Mucosa of stomach (tissue), 1 donor: ENCODE data around the gene HOXD3.
A peak's percentile ranks its signal among the peaks of the same experiment; 100 is the strongest.

ENCODE experiments used
- H3K27me3 ChIP-seq: one replicate; pipeline ENCODE4 v1.7.0; 2013; ENCODE audit warnings: mild to moderate bottlenecking, low read length; ENCODE audit not compliant: control insufficient read depth, insufficient read depth
- H3K36me3 ChIP-seq: one replicate; pipeline ENCODE4 v1.7.0; 2013; ENCODE audit warnings: low read length; ENCODE audit not compliant: control insufficient read depth, insufficient read depth
- H3K4me1 ChIP-seq: one replicate; pipeline ENCODE4 v1.7.0; 2013; ENCODE audit warnings: mild to moderate bottlenecking, low read length; ENCODE audit not compliant: control insufficient read depth, insufficient read depth
- H3K4me3 ChIP-seq: one replicate; pipeline ENCODE4 v1.7.0; 2013; ENCODE audit warnings: low read length
- H3K9ac ChIP-seq: one replicate; pipeline ENCODE4 v1.7.0; 2013; ENCODE audit warnings: mild to moderate bottlenecking, low read length, moderate library complexity
- H3K9me3 ChIP-seq: one replicate; pipeline ENCODE4 v1.7.0; 2013; ENCODE audit warnings: mild to moderate bottlenecking, low read length, moderate library complexity; ENCODE audit not compliant: control insufficient read depth
- donor health status: Pancreatic carcinoma.

The HOXD3 gene

DNA sequence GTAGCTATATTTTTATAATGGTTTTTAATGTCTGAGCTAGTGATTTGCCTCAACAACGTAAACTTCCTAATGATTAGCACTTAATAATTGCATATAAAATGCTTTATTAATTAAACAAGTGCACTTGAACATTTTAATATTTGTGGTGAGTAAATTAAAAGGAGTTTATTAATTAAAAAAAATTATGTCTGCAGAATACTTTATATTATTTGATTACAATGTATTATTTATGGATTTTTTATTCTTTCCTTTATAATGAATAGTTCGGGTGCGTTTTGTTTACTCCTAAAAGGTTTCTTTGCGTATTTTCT, 25.3 kb upstream of the HOXD3 start:
- Histone ChIP-seq H3K9ac (no peak overlapping the region), H3K27me3 (peaks cover 98% of the 10 kb centered on the region), H3K9me3 (no peaks in the 10 kb centered on the region), H3K36me3 (no peaks in the 10 kb centered on the region), H3K4me1 (peaks cover 1% of the 10 kb centered on the region), H3K4me3 (no peak overlapping the region)

DNA sequence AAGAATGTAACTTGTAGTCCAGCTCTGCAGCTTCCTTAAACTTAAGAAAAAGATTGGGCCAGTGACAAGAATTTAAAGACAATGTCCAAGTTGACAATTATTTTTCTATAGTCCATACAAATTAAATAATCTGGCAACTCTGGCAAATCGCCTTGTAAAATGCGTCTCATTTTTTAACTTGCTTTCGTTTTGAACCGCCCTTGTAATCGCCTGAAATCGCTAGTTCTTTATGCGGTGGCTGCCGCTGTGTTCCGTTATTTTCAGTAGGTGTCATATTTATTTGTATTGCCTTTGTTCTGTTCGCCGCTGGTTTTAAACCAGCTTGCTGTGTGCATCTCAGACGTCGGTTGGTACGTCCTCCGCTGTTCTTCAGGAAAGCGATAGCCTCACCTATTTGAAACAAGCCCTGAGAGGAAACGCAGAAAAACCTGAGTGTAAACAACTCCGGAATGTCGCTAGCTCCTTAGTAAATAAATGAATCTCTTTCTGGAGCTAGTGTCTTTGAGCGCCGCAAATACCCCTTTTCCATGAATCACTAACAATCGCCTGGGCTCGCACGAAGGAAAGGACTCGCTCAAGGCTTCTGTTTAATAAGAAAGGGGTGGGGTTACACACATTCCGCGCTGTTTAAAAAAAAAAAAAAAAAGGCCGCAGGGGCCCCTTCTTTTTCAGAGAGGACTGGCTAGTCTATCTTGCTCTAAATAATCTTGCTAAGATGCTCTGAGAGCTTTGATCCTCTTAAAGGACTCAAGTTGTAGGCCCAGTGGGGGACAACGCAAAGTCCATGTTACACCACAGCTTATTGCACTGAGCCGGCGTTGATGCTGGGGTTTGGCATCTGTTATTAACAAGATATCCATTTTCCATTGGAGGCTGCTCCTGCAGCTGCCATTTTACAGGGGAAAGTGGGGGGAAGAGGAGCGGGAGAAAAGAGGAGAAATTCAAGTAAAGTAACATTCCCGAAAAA, 24.6 kb upstream of the HOXD3 start:
- no peaks in the 10 kb centered on the region for H3K36me3 ChIP-seq
- H3K4me3 ChIP-seq: no peak overlapping the region
- H3K9me3 ChIP-seq: no peaks in the 10 kb centered on the region
- peaks cover 5% of the 10 kb centered on the region for H3K4me1 ChIP-seq
- peaks cover 98% of the 10 kb centered on the region for H3K27me3 ChIP-seq
- H3K9ac ChIP-seq: no peak overlapping the region

DNA sequence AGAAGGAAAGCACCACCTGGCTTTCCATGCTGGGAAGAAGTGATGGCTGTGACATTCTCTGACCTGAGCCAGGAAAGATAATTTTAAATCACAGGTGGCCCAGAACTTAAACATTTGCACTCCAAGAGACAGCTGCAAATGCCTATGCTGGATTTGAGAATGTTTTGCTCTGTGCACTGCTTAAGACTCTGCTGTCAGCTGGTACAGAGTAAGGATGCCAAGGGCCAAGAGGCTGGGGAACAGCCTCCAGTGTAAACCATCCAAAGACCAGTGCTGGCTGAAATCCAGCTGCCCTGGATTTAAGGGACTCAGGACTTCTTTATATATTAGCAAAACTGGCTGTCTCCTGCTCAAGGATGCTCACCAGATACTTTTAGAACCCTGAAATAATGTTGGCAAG, 23.7 kb upstream of the HOXD3 start:
- Histone ChIP-seq H3K27me3 (peaks cover 98% of the 10 kb centered on the region), H3K9ac (no peak overlapping the region), H3K4me3 (no peak overlapping the region), H3K9me3 (no peaks in the 10 kb centered on the region), H3K36me3 (no peaks in the 10 kb centered on the region), H3K4me1 (peaks cover 5% of the 10 kb centered on the region)

DNA sequence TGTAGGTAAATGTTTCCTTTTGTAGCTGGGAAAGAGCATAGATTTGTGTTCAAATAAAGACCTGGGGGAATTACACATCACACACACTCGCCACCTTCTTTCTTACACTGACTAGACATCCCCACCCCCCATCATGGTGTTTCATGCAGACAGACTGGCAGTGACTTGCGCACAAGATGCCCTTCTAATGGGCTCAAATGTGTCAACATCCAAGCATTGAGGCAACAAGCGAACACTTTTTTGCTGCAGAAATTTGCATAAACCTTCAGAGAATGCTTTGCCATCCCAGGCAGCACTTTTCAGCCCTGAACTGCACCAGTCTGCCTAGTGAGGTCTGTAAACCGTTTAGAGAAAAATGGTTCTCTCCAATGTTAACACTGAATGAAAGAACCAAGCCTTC, 23.1 kb upstream of the HOXD3 start:
- Histone ChIP-seq H3K9me3 (no peaks in the 10 kb centered on the region), H3K27me3 (peaks cover 98% of the 10 kb centered on the region), H3K36me3 (no peaks in the 10 kb centered on the region), H3K4me1 (peaks cover 5% of the 10 kb centered on the region), H3K4me3 (no peak overlapping the region), H3K9ac (no peak overlapping the region)

DNA sequence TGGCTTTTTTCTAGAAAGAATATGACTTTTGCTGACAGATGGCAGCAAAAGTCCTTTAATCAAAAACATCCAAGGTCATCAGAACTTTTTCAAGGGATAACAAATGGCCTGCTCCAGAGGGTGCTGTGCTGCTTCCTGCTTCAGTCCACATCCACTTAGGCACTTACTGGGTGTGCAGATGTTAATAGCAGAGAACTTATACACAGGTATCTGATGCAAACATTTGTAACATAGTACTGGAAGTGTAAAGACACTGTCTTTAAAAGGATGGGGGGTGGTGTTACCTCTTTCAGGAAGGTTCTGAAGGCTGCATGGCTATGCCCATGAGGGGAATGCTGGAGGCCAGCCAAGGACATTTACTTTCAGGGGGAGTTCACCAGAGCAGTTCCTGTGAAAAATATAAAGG, 22.1 kb upstream of the HOXD3 start:
- no peaks in the 10 kb centered on the region for H3K36me3 ChIP-seq
- no peaks in the 10 kb centered on the region for H3K9me3 ChIP-seq
- H3K9ac ChIP-seq: no peak overlapping the region
- no peak overlapping the region for H3K4me3 ChIP-seq
- H3K4me1 ChIP-seq: peaks cover 5% of the 10 kb centered on the region
- peaks cover 97% of the 10 kb centered on the region for H3K27me3 ChIP-seq

DNA sequence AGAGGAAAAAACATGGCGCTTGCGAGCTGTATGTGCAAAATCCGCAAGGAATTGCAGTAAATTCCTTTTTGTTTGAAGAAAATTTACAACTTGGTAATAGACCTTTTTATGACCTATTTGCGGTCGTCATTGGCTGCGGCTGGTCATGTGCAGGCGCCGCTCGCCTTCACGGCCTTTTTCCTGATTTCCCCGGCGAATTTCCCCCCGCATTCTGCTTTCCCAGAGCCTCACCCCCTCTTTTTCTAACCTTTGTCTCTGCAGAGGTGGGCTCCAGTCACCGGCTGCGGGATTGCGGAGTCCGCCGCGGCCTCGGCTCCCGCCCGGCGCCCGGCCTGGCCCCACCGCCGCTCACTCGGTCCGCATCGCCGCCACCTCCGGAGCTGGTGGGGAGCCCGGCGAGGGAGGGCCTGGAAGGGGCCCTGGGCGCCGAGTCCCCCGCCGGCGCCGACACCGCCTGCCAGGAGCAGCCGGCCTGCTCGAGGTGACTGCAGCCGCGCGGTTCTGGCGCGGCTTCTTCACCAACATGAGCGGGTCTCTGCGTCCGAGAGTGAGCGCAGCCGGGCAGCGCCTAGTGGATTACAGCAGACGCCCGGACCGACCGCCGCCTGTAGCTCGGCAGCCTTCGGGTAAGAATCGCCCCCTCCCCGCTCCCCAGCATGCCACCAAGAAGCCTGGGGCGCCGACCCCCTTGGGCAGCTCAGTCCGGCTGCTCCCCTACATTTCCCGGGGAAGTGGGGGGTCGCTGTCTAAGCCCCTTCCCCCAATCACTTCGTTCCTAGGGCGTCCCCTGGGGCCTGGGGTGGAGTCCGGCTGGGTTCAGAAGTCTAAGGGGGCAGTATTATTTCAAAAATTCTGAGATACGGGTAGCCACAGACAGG, 20.5 kb upstream of the HOXD3 start:
- Histone ChIP-seq H3K4me3 (peak overlapping the region; percentile 40), H3K4me1 (peaks cover 13% of the 10 kb centered on the region), H3K9ac (no peak overlapping the region), H3K27me3 (peaks cover 97% of the 10 kb centered on the region), H3K9me3 (no peaks in the 10 kb centered on the region), H3K36me3 (no peaks in the 10 kb centered on the region)

DNA sequence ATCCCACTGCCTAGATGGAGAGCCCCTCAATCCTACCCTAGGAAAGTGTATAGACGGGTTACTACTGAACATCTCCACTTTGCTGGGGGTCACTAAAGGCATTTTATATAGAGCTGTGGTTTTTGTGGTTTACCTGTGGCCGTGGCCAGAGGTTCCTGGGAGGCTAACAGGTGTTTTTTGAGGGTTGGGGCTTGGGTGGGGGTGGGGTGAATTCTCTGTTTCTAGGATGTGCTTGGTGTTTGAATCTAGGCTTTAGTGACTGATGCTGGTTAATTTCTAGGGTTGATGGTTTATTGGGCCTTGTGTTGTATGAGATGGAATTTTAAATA, 19.9 kb upstream of the HOXD3 start:
- H3K36me3 ChIP-seq: no peaks in the 10 kb centered on the region
- no peak overlapping the region for H3K9ac ChIP-seq
- no peaks in the 10 kb centered on the region for H3K9me3 ChIP-seq
- H3K4me3 ChIP-seq: no peak overlapping the region
- H3K27me3 ChIP-seq: peaks cover 98% of the 10 kb centered on the region
- peaks cover 13% of the 10 kb centered on the region for H3K4me1 ChIP-seq

DNA sequence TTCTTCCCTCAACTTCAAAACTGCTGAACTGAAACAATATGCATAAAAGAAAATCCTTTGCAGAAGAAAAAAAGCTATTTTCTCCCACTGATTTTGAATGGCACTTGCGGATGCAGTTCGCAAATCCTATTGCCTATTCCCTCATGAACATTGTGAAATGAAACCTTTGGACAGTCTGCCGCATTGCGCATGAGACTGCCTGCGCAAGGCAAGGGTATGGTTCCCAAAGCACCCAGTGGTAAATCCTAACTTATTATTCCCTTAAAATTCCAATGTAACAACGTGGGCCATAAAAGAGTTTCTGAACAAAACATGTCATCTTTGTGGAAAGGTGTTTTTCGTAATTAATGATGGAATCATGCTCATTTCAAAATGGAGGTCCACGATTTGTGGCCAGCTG, 19.2 kb upstream of the HOXD3 start:
- no peak overlapping the region for H3K9ac ChIP-seq
- no peaks in the 10 kb centered on the region for H3K9me3 ChIP-seq
- H3K36me3 ChIP-seq: no peaks in the 10 kb centered on the region
- H3K4me1 ChIP-seq: peaks cover 13% of the 10 kb centered on the region
- no peak overlapping the region for H3K4me3 ChIP-seq
- H3K27me3 ChIP-seq: peaks cover 98% of the 10 kb centered on the region

DNA sequence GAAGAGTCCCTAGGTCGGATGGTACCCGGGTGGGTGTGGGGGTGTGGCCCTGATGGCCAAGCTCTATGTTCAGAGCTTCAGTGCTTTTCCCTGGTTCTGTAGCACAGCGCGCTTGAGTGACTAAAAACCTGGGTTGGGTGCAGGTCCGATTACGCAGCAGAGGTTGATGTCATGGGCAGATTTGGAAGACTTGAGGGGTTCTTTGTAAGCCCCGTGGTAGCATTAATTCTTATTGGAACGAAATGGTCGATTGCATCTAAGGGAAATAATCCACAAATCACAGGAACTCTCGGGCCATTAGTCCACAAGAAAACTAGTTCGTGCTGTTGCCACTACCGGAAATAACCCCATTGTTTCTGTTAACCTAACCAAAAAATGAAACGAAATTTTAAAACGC, 18.6 kb upstream of the HOXD3 start:
- Histone ChIP-seq H3K4me1 (peaks cover 13% of the 10 kb centered on the region), H3K4me3 (no peak overlapping the region), H3K27me3 (peaks cover 98% of the 10 kb centered on the region), H3K36me3 (no peaks in the 10 kb centered on the region), H3K9ac (no peak overlapping the region), H3K9me3 (no peaks in the 10 kb centered on the region)

DNA sequence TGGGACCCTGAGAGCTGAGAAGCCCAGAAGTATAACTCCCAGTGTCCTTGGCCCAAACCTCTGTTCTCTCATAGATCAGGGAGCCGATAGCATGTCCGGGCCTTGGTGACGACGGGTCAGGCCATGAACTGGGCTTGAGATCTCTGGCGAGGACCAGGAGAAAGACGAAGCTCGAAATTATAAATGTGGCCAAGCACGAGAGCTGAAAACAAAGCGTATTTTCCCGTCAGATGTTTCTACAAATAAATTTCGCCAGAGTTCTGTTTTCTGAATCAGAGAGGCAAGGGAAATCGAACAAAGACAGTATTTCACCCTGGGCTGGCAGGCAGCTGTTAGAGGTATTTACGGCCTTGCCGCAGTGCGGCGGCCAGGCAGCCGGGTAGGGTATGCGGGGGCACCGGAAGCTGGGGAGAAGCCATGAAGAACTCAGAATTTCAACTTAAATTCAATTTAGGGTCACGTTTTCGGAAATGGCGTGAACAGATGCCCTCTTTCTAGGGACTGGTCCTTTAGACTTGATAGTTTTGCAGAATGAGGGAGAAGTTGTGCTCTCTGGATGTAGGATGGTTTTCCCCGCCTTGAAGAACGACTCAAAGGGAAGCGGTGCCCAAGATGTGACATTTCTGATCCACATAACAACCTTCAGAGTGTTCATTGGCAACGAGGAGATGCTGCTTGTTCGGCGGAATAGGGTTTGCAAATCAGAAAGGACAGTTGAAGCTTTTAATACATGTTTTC, 18.0 kb upstream of the HOXD3 start:
- Histone ChIP-seq H3K9me3 (no peaks in the 10 kb centered on the region), H3K36me3 (no peaks in the 10 kb centered on the region), H3K27me3 (peaks cover 93% of the 10 kb centered on the region), H3K9ac (no peak overlapping the region), H3K4me3 (no peak overlapping the region), H3K4me1 (peaks cover 13% of the 10 kb centered on the region)

DNA sequence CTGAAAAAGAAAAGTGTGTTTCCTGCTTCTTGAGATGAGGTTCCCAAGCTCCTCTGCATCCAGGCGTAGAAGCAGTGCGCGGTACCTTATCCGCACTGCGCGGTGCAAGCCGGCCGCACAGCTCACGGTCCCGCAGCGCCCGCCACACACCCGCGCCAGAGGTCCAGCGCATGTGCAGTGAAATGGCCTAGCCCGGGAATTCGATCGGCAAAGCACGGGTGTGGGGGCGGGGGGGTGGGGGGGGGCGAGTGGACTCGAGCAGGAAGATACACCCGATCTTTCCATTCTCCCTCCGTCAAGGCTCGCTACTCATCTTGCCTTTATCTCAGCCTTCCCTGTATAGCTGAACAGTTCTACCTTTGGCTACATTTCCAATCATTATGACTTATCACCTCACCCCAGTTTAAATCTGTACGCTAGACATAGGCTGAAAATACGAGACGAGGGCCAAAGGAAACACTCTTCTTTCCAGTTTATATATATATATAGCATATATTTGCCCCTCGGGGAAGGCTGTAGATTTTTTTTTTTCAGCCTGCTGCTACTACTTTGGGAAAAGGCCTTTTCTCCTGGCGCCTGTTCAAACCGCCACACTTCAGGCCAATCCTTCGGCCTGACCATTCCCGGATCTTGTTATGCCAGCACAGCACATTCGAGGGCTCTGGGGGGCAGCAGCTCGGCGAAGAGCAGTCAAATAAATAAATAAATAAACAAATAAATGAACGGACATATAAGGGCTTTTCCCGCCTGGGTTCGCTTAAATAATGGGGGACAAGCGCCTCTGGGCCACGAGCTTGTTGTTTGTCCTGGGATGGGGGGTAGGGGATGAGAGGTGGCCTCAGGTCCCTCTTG, 17.2 kb upstream of the HOXD3 start:
- no peaks in the 10 kb centered on the region for H3K9me3 ChIP-seq
- peaks cover 13% of the 10 kb centered on the region for H3K4me1 ChIP-seq
- no peaks in the 10 kb centered on the region for H3K36me3 ChIP-seq
- H3K4me3 ChIP-seq: no peak overlapping the region
- peaks cover 91% of the 10 kb centered on the region for H3K27me3 ChIP-seq
- H3K9ac ChIP-seq: no peak overlapping the region
